HG03469 (cell line): ENCODE measurements around the gene PAQR4.

Experiments
- ATAC-seq: cut with Tn5 transposase; IDR thresholded peaks from one replicate; pipeline ENCODE4 v1.9.1; 2021; ENCODE audit warnings: mild to moderate bottlenecking, moderate library complexity, moderate number of reproducible peaks; ENCODE audit not compliant: unreplicated experiment

Gene PAQR4

DNA sequence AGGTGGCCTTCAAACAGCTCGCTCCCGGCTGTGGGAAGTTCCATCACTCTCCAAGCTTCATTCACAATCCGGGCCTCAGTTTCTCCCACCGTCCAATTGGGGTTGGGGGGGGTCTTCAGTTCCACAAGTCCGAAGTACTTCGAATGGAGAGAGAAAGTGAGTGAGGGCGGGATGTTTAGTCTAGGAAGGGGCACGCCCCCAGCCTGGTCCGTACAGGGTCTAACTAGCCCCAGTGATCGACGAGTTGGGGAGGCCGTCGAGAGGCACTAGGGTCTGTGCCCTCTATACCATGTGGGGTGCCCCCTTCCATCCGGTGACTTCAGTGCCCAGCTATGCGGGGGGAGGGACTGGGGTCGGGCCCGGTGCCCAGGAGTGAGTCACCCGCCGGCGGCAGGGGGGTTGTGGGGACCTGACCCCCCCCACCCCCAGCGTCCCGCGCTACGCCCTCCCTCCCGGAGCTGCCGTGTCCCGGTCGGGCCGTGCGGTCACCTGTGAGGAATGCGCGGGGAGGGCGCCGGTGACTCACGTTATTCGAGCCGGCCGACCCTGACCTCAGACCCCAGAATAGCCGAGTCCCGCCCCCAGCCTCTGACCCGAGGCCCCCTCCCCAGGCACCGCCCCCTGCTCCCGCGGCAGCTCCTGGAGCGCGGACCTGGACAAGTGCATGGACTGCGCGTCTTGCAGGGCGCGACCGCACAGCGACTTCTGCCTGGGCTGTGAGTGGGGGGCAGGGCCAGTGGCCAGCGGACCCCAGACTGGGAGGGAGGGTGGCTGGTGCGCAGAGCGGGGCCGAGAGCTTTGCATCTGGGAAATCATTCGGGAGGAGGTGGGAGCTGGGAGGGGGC lies 51.7 kb downstream of the PAQR4 start:
- no peak for ATAC-seq

DNA sequence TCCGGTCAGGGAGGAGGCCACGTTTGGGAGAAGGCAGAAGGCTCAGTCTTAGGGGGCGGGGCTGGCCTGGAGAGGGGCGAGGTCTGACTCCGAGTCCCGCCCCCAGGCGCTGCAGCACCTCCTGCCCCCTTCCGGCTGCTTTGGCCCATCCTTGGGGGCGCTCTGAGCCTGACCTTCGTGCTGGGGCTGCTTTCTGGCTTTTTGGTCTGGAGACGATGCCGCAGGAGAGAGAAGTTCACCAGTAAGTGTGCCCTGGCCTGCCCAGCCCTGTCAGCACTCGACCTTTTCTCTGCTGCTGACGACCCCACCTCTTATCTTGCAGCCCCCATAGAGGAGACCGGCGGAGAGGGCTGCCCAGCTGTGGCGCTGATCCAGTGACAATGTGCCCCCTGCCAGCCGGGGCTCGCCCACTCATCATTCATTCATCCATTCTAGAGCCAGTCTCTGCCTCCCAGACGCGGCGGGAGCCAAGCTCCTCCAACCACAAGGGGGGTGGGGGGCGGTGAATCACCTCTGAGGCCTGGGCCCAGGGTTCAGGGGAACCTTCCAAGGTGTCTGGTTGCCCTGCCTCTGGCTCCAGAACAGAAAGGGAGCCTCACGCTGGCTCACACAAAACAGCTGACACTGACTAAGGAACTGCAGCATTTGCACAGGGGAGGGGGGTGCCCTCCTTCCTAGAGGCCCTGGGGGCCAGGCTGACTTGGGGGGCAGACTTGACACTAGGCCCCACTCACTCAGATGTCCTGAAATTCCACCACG lies 52.5 kb downstream of the PAQR4 start:
- ATAC-seq = no peak

DNA sequence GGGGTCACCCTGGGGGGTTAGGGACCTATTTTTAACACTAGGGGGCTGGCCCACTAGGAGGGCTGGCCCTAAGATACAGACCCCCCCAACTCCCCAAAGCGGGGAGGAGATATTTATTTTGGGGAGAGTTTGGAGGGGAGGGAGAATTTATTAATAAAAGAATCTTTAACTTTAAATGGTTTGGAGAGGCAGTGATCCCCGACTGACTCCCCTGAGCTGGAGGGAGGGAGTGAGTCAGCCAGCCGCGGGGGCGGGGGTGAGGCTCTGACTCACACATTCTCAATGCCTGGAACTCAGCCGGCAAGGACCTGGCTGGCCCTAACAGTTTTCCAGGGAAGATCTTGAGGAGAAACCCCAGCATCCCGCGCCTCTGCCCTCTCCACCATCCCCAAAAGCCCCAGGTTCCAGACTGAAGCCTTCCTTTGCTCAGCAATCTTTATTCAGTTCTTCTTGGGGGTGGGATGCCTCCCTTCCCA lies 53.1 kb downstream of the PAQR4 start:
- ATAC-seq = no peak

DNA sequence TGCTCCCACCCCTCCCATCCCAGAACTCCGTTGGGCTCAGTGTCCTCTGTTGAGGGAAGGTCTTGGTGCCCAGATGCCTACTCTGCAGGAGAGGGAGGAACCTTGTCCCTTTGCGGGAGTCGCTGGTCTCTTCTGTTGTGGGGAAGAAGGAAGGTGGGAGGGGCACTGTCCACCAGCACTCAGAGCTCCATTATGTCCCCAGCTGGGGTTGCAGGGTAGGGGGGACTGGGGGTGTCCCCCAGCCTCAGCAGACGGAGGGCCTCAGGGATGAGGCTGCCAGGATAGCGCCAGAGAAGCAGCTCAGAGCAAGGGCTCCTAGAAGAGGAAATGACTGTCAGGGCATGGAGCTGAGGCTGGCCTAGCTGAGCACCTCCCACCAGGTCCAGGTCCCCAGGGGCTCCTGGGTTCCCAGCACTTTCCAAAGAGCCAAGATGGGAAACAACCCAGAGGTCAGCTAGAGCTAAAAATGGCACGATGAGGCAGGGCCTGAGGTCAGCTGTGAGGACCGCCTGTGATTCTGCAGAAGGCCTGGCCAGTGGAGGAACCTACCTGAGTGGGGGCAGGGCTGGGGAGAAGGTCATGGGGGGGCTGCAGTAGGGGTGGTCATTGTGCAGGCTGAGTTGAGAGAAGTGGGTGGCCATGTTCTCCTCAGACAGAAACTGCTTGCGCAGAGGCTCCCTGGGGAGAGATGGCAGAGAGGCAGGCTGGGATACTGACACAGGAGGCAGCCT lies 53.7 kb downstream of the PAQR4 start:
- ATAC-seq = no peak
